Activated CD8-positive, alpha-beta memory T cell treated with anti-CD3 and anti-CD28 coated beads for 24 hours (primary cell): ENCODE measurements around the gene CHST15.

Experiments used
- DNase-seq: peaks from one replicate; pipeline ENCODE4 v3.0.0-alpha.2; 2020

Gene CHST15

GRCh38 chr10:124008681-124009080, 84.7 kb downstream of the CHST15 start:
- DNase-seq, result no peak

DNA sequence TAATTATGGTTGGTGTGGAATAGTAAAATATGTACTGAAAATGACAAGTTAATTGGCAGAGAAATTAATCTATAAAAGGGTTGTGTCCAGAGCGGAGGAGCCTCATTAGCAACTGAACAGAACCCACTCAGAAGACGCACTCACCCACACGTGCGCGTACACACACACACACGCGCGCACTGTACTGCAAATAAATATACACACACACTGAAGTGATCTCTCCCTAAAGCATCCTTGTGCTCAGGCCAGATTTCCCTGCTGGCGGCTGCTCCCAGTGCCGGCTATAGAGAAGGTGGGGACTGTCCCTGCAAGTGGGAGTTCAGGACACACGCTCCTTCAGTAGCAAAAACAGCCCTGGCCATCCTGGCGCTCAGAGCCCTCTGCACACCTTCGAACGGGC, 85.2 kb downstream of the CHST15 start:
- DNase-seq, result no peak

- DNase-seq, result no peak
These were observed 85.6 kb downstream of the CHST15 start for GRCh38 chr10:124007773-124008145.

DNA sequence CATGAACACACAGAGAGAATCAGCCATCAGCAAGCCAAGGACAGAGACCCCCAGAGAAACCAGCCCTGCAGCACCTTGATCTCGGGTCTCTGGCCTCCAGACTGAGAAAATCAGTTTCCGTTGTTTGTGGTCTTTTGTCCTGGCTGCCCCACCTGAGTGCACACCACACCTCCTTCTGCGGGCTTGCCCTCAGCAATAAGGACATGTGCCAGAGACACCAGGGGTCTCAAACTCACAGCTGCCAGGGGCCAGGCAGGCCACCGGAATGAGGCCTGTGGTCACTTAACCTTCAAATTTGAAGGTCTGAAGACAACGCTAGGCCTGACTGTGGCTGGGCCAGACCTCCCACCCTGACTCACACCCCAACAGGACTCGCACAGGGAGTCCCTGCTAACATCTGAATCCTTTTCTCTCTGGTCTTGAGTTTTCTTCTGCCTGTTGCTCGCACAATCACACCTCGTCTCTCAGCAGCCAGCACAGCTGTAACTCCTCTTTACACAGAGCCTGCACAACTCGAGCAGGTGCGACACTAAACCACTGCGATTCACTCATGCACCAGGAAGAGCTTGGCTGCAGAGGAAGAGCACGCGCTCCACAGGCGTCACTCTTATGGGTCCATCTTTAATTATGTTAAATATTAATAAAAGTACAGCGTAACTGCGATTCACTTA, 86.2 kb downstream of the CHST15 start:
- no peak for DNase-seq

- no peak for DNase-seq
These were observed 86.9 kb downstream of the CHST15 start for GRCh38 chr10:124006526-124006925.

- no peak for DNase-seq
These were observed 87.4 kb downstream of the CHST15 start for GRCh38 chr10:124005991-124006392.

DNA sequence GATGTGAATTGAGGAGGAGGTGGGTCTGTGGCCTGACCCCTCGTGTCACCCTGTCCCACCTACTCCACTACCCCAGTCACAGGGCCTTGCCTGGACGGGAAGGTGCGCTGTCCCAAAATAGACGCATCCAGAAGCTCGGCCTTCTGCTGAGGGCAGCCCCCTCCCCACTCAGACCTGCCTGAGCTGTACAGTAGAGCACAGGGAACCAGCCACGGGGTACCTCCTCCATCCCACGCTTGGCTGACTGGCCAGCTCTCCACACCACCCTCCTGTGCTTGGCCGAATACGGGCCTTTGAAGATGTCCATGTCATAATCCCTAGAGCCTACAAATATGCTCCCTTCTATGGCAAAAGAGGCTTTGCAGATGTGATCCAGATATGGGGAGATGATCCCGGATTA, 88.3 kb downstream of the CHST15 start:
- DNase-seq, result no peak

DNA sequence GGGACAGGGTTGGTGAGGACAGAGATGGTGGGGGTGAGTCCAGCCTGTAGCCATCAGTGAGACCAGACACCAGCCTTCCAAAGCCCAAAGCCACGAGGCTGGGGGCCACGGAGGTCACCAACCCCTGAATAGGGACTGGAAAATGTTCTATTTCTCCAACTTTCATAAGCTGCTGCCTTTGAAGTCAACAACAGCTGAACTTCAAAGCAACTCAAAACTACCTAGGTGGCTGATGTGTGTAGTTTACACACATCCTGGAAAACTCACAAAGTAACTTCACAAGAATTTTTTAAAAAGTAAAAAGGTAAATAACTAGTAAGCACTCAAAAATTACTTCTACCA, 88.8 kb downstream of the CHST15 start:
- no peak for DNase-seq

GRCh38 chr10:124003871-124004662, 89.3 kb downstream of the CHST15 start:
- DNase-seq, result peak; percentile 49

GRCh38 chr10:124003481-124003870, 89.9 kb downstream of the CHST15 start:
- peak; percentile 19 for DNase-seq

GRCh38 chr10:124003070-124003419, 90.4 kb downstream of the CHST15 start:
- peak; percentile 46 for DNase-seq

DNA sequence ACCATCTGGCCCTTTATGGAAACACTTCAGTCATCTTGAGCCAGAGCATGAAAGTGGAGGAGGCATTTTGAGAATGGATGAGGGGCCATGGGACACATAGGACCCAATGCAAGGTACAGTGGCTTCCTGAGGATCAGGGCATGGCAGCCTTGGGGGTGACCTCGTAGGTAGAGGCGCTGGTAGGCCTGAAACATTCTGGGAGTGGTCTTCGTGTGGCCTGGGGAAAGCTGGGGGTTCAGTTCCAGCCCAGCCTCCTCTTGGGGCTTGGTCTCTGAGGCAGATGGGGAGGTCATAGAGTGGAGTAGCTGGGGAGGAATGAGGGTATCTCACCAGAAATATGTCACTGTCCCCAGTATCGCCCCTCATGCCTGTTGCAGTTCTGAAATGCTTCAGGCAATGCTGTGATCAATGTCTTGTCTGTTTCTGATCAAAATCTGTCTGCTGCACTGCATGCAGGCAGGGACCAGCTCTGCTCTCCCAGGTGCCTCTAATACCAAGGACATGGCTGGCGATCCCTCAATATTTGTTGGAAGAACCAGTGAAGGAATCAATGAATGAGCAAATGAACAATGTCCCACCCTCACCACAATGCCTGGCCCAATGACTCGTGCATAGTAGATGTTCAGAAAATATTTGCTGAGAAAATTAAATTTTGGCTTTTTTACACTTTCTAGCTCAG, 90.9 kb downstream of the CHST15 start:
- DNase-seq, result peak; percentile 42

DNA sequence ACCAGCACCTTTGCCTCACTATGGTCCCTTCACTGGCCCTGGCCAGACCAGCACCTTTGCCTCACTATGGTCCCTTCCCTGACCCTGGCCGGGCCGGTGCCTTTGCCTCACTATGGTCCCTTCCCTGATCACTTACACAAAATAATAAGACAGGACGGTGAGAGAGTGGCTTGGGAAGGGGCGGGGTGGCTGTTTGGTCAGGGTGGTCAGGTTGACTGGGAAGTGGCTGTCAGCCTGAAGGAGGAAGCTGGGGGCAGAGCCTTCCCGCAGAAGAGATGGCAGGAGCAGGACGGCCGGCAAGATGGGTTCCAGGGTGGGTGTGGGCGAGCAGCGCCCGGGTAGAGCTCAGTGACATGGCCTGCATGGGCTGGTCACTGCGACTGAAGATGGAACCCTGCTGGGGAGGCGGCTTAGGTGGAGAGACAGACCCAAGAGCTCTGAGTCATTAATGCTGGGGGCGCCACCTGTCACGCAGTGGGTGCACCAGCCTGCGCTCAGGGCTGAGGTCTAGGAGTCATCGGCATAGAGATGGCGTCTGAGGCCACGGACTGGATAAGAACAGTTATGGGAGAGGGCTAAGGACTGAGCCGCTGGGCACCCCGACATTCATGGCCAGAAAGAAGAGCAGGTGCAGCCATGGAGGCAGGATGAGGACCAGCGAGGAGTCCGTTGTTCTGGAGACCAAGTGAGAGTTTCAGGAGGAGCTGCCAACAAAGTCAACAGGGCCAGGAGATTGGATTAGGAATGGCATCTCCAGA, 91.8 kb downstream of the CHST15 start:
- DNase-seq, result no peak

DNA sequence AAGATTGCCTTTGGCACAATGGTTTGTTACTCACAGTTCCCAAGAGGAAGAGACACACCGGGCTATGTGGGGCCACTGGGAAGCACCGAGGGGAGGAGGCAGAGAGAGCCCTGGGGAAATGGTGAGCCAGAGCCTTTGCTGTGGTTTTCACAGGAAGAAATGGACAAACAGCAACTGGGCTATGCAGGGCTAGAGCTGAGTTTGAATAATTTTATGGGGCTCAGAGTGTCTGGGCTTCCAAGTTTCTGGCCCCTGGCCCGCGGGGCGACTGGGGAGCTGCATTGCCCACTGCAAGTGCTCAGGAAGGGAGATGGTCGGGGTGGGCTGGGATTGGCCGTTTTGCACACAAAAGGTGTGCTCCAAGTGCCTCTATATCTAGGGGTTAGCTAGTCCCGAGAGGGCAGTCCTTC, 92.6 kb downstream of the CHST15 start:
- no peak for DNase-seq

DNA sequence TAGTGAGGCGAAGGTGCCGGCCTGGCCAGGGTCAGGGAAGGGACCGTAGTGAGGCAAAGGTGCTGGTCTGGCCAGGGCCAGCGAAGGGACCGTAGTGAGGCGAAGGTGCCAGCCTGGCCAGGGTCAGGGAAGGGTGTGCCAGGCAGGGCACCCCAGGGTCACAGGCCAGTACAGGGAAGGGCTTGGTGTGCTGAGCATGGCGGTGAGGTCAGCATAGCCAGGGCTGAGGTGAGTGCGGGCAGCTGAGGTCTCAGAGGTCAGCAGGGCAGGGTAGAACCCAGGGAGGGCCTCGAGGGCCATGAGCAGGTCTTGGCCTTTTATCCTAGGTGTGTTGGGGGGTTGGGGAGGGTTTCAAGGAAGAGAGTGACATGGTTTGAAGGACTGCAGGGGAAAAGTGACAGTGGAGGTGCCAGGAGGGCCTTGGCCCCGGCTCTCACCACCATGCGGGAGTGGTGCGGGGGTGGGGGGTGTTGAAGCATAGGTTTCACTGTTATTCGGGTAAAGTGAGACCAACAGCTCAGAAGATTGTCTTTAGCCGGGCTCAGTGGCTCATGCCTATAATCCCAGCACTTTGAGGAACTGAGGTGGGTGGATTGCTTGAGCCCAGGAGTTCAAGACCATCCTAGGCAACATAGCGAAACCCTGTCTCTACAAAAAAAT, 93.3 kb downstream of the CHST15 start:
- no peak for DNase-seq

DNA sequence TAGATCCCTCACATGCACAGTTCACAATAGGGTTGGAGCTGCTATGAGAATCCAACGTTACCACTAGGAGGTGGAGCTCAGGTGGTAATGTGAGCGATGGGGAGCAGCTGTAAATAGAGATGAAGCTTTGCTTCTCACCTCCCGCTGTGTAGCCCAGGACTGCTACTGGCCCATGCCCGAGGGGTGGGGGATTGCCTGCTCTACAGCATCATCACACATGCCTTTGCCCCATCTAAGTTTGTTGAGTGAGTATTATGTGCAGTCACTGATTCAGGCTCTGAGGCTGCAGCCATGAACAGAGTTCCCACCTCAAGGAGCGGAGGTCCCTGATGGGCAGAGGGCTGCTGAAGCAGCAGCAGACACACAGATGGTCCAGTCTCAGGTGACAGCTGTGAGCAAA, 94.1 kb downstream of the CHST15 start:
- no peak for DNase-seq

GRCh38 chr10:123998197-123999141, 94.9 kb downstream of the CHST15 start:
- DNase-seq, result no peak

GRCh38 chr10:123997486-123998196, 95.8 kb downstream of the CHST15 start:
- no peak for DNase-seq

GRCh38 chr10:123997013-123997412, 96.4 kb downstream of the CHST15 start:
- no peak for DNase-seq

GRCh38 chr10:123996302-123996701, 97.1 kb downstream of the CHST15 start:
- DNase-seq, result no peak
